Neuronal stem cell (in vitro differentiated cells): Measurements from ENCODE around the gene KATNB1.

Experiments used
- DNase-seq: peaks from one replicate; pipeline ENCODE4 v3.0.0-alpha.2; 2013; ENCODE audit warnings: low spot score
- H2AFZ ChIP-seq: one replicate; pipeline ENCODE4 v1.6.1; 2013; ENCODE audit warnings: mild to moderate bottlenecking, low read length, inconsistent platforms
- H2AK5ac ChIP-seq: 2 replicates; pipeline ENCODE4 v1.6.1; 2013; ENCODE audit warnings: low read depth, mild to moderate bottlenecking, inconsistent platforms, low read length, moderate library complexity, mixed read lengths
- H2BK120ac ChIP-seq: 2 replicates; pipeline ENCODE4 v1.6.1; 2013; ENCODE audit warnings: low read depth, mild to moderate bottlenecking, inconsistent platforms, low read length, moderate library complexity, mixed read lengths
- H2BK12ac ChIP-seq: one replicate; pipeline ENCODE4 v1.6.1; 2013; ENCODE audit warnings: low read length, inconsistent platforms
- H2BK15ac ChIP-seq: 2 replicates; pipeline ENCODE4 v1.6.1; 2013; ENCODE audit warnings: mild to moderate bottlenecking, low read length, inconsistent platforms, mixed read lengths
- H2BK5ac ChIP-seq: one replicate; pipeline ENCODE4 v1.6.1; 2013; ENCODE audit warnings: inconsistent platforms, mild to moderate bottlenecking, low read length, moderate library complexity
- H3K14ac ChIP-seq: one replicate; pipeline ENCODE4 v1.6.1; 2013; ENCODE audit warnings: low read length, inconsistent platforms
- H3K18ac ChIP-seq: 2 replicates; pipeline ENCODE4 v1.6.1; 2013; ENCODE audit warnings: low read length, inconsistent platforms
- H3K23ac ChIP-seq: 2 replicates; pipeline ENCODE4 v1.6.1; 2013; ENCODE audit warnings: low read depth, mild to moderate bottlenecking, mixed read lengths, low read length, inconsistent platforms; ENCODE audit not compliant: poor library complexity
- H3K27ac ChIP-seq: replicated peaks from 3 replicates; pipeline ENCODE4 v1.5.1; 2013; ENCODE audit warnings: low read length, inconsistent platforms
- H3K27me3 ChIP-seq, 3 experiments: 2 replicates each; pipeline ENCODE4 v1.6.1; 2013; ENCODE audit warnings: low read length in 3 of 3, mild to moderate bottlenecking in 2 of 3, inconsistent platforms in 1 of 3, low read depth in 1 of 3, mixed read lengths in 1 of 3, moderate library complexity in 1 of 3; ENCODE audit not compliant: control insufficient read depth in 3 of 3, insufficient read depth in 3 of 3
- H3K36me3 ChIP-seq, 2 donors: replicated peaks in 1 of 2; 2 replicates each; pipeline ENCODE4 v1.6.1; 2013; ENCODE audit warnings: low read length in 2 of 2; ENCODE audit not compliant: control insufficient read depth in 2 of 2, insufficient read depth in 2 of 2
- H3K4ac ChIP-seq: 2 replicates; pipeline ENCODE4 v1.6.1; 2013; ENCODE audit warnings: inconsistent platforms, mild to moderate bottlenecking, low read length, moderate library complexity
- H3K4me1 ChIP-seq, 2 donors: 1 replicate in 1 of 2; 2 replicates in 1 of 2; pipeline ENCODE4 v1.6.1; 2013; ENCODE audit warnings: low read length in 2 of 2, low read depth in 1 of 2; ENCODE audit not compliant: control insufficient read depth in 2 of 2, insufficient read depth in 1 of 2
- H3K4me2 ChIP-seq: one replicate; pipeline ENCODE4 v1.6.1; 2013; ENCODE audit warnings: mild to moderate bottlenecking, low read length, inconsistent platforms; ENCODE audit not compliant: insufficient read depth, poor library complexity, severe bottlenecking
- H3K4me3 ChIP-seq, 2 donors: 2 replicates each; pipeline ENCODE4 v1.5.1; 2013; ENCODE audit warnings: low read length in 2 of 2, mild to moderate bottlenecking in 2 of 2, inconsistent platforms in 1 of 2, moderate library complexity in 1 of 2
- H3K79me1 ChIP-seq: one replicate; pipeline ENCODE4 v1.6.1; 2013; ENCODE audit warnings: low read depth, mild to moderate bottlenecking, inconsistent platforms, low read length, moderate library complexity
- H3K9ac ChIP-seq: one replicate; pipeline ENCODE4 v1.6.1; 2013; ENCODE audit warnings: mild to moderate bottlenecking, low read depth, low read length, inconsistent platforms; ENCODE audit not compliant: poor library complexity
- H3K9me3 ChIP-seq, 2 donors: replicated peaks in 1 of 2; 2 replicates each; pipeline versions ENCODE3 to v1.6.1; 2013; ENCODE audit warnings: low read length in 2 of 2, mild to moderate bottlenecking in 2 of 2, inconsistent platforms in 1 of 2, low read depth in 1 of 2, mixed read lengths in 1 of 2, moderate library complexity in 1 of 2; ENCODE audit not compliant: control insufficient read depth in 2 of 2, insufficient read depth in 1 of 2
- H4K8ac ChIP-seq: one replicate; pipeline ENCODE4 v1.6.1; 2013; ENCODE audit warnings: low read depth, mild to moderate bottlenecking, inconsistent platforms, low read length, moderate library complexity
- H4K91ac ChIP-seq: one replicate; pipeline ENCODE4 v1.6.1; 2013; ENCODE audit warnings: low read length, low read depth, mild to moderate bottlenecking, inconsistent platforms; ENCODE audit not compliant: poor library complexity
- WGBS, 2 donors: extraction: QIAGEN DNeasy Blood & Tissue Kit; methylation state at CpG; one replicate each; pipeline ENCODE4 v1.1.7; 2013; ENCODE audit warnings: missing lambda C conversion rate in 2 of 2, mixed read lengths in 1 of 2; ENCODE audit not compliant: insufficient read length in 2 of 2, insufficient replicate concordance in 1 of 2; ENCODE audit errors: extremely low coverage in 2 of 2; 5-methylcytosine and 5-hydroxymethylcytosine counted together

Gene KATNB1

GRCh38 chr16:57749856-57750452 is 14.4 kb downstream of the KATNB1 start:
- Histone ChIP-seq H3K79me1 (no peaks in the 10 kb centered on the region), H3K4me2 (no peak overlapping the region), H2BK12ac (no peak overlapping the region), H4K91ac (no peak overlapping the region), H3K4me1 (peaks cover 0 to 6% of the 10 kb centered on the region in 2 donors), H3K9me3 (no peaks in the 10 kb centered on the region), H2AK5ac (no peak overlapping the region), H3K27me3 (no peaks in the 10 kb centered on the region), H2AFZ (no peak overlapping the region), H3K14ac (no peak overlapping the region), H3K4me3 (no peak overlapping the region), H3K9ac (no peak overlapping the region), H3K36me3 (peaks cover 11 to 53% of the 10 kb centered on the region in 2 donors), H4K8ac (no peak overlapping the region), H2BK5ac (no peak overlapping the region), H2BK15ac (no peak overlapping the region), H3K4ac (no peak overlapping the region), H2BK120ac (no peak overlapping the region), H3K18ac (no peak overlapping the region), H3K23ac (no peak overlapping the region), H3K27ac (no peak overlapping the region)
- no CpG with 5 or more reads among the region's 5 CpGs for WGBS, 2 donors
- no peak for DNase-seq

- no CpG with 5 or more reads among the region's 24 CpGs for WGBS, 2 donors
- Histone ChIP-seq H3K9ac (no peak overlapping the region), H3K4me3 (no peak overlapping the region), H2BK120ac (no peak overlapping the region), H3K18ac (no peak overlapping the region), H3K27me3 (no peaks in the 10 kb centered on the region), H2AFZ (no peak overlapping the region), H3K4me2 (no peak overlapping the region), H3K4me1 (peaks cover 0 to 6% of the 10 kb centered on the region in 2 donors), H2BK12ac (no peak overlapping the region), H3K27ac (no peak overlapping the region), H2BK15ac (no peak overlapping the region), H3K23ac (no peak overlapping the region), H2AK5ac (no peak overlapping the region), H3K4ac (no peak overlapping the region), H4K8ac (no peak overlapping the region), H4K91ac (no peak overlapping the region), H3K14ac (no peak overlapping the region), H3K79me1 (no peaks in the 10 kb centered on the region), H3K9me3 (no peaks in the 10 kb centered on the region), H2BK5ac (no peak overlapping the region), H3K36me3 (peaks cover 18 to 60% of the 10 kb centered on the region in 2 donors)
- DNase-seq: no peak
These were observed 15.4 kb downstream of the KATNB1 start for GRCh38 chr16:57750796-57751538.

- Histone ChIP-seq H2AK5ac (no peak overlapping the region), H3K4me3 (no peak overlapping the region), H3K27ac (no peak overlapping the region), H2BK5ac (no peak overlapping the region), H3K18ac (no peak overlapping the region), H2BK15ac (no peak overlapping the region), H3K23ac (peak overlapping the region; percentile 3), H3K4me1 (peaks cover 0 to 6% of the 10 kb centered on the region in 2 donors), H2BK12ac (no peak overlapping the region), H3K27me3 (no peaks in the 10 kb centered on the region), H4K91ac (no peak overlapping the region), H3K36me3 (peaks cover 25 to 67% of the 10 kb centered on the region in 2 donors), H3K9ac (no peak overlapping the region), H3K4me2 (no peak overlapping the region), H3K4ac (no peak overlapping the region), H2BK120ac (no peak overlapping the region), H3K79me1 (peaks cover 2% of the 10 kb centered on the region), H4K8ac (no peak overlapping the region), H3K9me3 (no peaks in the 10 kb centered on the region), H3K14ac (no peak overlapping the region), H2AFZ (no peak overlapping the region)
- no peak for DNase-seq
- no CpG with 5 or more reads among the region's 26 CpGs for WGBS, 2 donors
These were observed 16.1 kb downstream of the KATNB1 start for GRCh38 chr16:57751539-57752202.

GRCh38 chr16:57752203-57752580 is 16.6 kb downstream of the KATNB1 start:
- WGBS, 2 donors: no CpG with 5 or more reads among the region's 6 CpGs
- Histone ChIP-seq H3K14ac (peak overlapping the region; percentile 8), H3K4me1 (peaks cover 0 to 4% of the 10 kb centered on the region in 2 donors), H3K18ac (no peak overlapping the region), H2BK120ac (no peak overlapping the region), H2BK5ac (peak overlapping the region; percentile 53), H3K4me2 (no peak overlapping the region), H4K8ac (no peak overlapping the region), H2AK5ac (no peak overlapping the region), H3K9me3 (no peaks in the 10 kb centered on the region), H2AFZ (no peak overlapping the region), H3K23ac (peak overlapping the region; percentile 12), H2BK12ac (no peak overlapping the region), H3K27ac (no peak overlapping the region), H3K4ac (no peak overlapping the region), H3K36me3 (peaks cover 26 to 68% of the 10 kb centered on the region in 2 donors), H2BK15ac (no peak overlapping the region), H3K79me1 (peaks cover 2% of the 10 kb centered on the region), H3K4me3 (no peak overlapping the region), H4K91ac (no peak overlapping the region), H3K27me3 (no peaks in the 10 kb centered on the region), H3K9ac (no peak overlapping the region)
- DNase-seq: no peak
